Measurements from ENCODE around the gene BNIP5.

The BNIP5 gene

DNA sequence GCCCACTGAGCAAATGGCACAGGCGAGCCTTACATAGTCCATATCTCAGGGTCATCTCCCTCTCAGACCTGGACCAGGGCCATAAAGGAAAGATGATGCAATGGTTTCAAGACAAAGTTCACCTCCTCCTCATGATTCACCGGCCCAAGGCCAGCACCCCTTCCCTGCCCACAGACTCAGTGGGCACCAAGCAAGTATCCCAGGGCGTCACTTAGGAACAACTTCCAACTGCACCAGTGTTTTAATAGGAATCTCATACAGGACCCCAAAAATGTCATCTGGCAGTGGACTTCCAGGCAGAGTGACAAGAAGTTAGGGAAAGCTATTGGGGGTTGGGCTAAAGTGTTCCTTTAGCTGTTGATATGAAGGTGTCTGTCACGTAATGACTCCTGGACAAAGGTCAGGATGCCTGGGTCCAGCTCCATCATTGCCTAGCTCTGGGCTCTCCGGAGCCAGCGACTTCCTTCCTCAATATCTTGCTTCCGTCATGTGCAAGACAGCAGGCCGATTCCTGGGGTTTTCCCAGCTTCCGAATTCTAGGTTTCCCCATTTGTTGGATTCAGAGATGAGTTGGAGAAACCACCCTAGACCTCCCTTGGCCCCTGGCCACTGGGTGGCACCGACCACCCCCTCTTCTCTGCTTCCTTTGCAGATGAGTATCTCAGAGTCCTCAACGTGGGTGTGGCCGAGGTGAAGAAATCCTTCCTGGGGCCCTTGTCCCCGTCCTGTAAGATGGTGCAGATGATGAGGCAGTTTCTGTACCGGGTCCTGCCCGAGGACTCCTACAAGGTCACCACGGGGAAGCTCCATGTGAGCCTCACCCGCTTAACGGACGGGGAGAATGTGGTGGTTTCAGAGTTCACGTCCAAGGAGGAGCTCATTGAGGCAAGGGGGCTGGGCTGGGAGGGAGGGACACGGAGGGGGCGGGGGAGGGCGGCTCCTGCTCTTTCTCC is 45.7 kb downstream of the BNIP5 start:
- no peak for DNase-seq

DNA sequence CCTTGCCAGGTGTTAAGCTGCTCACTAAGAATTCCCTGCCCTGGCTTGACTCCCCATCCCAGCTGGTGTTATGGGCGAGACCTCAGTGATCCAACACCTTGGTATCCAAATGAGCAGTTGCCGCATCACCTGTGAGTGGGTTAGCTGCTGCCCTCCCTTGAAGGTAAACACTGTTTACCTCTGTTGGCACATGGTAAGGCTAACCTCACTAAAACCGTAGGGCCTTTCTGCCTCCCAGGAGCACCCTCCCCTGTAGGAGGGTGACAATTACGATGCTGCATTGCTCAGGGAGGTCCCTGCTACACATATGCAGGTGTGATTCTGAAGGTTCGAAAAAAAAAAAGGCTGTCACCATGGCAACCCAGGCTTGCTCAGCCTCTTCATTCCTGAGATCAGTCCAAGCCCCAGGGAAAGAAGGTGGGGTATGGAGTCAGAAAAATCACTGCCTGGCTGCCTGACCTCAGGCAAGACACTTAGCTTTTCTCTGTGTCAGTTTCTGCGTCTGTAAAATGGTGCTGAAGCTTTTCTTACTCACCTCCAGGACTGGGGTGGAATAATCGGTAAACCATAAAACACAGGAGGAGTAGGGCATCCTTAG is 47.3 kb downstream of the BNIP5 start:
- DNase-seq = no peak

DNA sequence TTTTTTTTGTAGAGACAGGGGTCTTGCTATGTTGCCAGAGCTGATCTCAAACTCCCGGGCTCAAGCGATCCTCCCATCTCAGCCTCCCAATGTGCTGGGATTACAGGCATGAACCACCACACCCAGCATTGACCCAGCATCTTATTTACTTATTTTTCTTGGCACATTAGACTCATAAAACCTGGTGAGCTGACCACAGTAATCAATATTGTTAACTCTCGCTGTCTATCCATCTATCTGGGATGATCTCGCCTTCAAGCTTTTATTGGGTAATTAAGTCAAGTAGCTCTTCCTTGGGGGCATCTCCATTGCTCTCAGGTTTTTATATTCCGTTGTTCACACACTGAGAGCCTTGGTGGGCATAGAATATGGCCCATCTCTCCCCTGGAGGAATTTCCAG is 49.8 kb downstream of the BNIP5 start:
- DNase-seq = no peak

DNA sequence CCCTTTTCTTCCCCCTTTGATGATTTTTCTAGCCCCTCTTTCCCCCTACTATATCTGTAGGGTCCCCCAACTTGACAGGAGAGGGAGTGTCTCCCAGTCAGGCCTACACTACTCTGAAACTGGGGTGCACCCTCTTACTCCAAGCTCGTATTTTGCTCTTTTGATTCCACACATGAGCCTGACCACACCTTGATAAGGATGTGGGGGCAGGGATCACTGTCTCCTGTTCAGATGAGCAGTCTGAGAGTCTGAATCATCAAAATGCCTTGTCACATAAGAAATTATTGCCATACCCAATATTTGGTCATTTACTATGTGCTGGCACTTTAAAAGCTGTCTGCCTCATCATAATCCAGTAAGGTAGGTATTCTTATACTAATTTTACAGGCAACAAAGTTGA is 50.9 kb downstream of the BNIP5 start:
- no peak for DNase-seq

DNA sequence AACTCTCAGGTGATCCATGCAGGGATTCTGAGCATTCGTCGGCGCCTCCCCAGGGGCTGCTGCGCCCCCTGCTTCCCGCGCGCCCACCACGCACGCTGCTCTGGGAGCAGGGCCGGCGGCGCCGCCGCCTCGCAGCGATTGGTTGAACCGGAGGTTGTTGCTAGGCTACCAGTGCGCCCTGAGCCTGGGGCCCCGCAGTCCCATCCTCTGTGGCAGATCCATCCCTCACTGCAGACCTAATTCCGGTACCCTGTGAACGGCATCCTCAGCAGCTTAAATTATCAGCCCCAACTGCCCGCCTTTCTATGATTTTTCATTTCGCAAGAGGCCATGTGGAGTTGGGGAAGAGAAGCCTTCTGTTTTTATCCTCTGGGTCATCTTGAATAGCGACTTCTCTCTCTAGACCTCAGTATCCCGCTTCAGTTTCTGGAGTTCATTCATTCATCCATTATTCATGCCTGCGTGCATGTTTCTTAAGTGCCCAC is 51.5 kb downstream of the BNIP5 start:
- no peak for DNase-seq

DNA sequence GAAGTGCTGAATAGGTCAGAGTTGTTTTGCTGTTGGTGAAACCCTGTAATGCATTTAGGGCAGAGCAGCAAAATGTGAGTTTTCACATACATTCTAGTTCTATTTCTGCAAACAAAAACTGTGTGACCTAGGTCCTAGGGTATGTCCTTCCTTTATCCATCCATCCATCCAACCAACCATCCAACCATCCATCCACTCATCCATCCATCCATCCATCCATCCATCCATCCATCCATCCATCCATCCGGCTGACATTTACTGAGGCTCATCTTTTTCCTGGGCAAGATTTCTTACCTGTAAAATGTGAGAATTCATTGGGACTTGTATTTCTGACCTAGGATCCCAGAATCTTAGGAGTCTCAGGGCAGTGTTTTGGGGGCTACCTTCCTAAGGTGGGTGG is 52.3 kb downstream of the BNIP5 start:
- DNase-seq = no peak

DNA sequence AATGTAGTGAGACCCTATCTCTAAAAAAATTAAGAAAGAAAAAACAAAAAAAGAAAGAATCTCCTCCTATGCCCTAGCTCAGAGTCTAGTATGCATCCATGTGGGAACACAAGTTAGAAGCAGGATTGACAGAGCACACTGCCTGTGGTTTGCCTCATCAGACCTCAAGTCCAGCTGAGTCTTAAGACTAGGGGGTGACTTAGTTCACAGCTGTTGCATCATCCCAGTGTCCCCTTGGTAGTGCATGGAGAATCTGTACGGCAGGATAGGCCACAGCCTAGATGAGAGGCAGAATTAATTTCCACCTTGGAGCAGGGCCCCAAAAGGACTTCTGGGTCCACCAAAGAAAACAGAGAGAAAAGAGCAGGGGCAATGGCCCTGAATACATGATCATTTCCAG is 53.1 kb downstream of the BNIP5 start:
- no peak for DNase-seq

DNA sequence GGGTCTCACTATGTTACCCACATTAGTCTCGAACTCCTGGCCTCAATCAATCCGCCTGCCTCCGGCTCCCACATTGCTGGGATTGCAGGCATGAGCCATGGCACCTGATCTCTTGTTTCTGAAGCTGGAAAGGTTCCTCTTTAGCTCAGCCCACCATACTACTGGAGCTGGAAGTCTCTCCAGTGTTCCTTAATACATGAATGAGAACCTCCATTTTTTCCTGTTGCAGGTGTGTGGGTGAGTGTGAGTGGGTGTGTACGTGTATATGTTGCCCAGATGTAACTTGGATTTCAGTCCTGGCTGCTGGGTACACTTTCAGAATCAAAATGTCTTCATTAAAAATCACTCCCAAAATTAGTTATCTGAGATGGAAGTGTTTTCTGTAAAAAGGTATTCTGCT is 55.7 kb downstream of the BNIP5 start:
- no peak for DNase-seq

DNA sequence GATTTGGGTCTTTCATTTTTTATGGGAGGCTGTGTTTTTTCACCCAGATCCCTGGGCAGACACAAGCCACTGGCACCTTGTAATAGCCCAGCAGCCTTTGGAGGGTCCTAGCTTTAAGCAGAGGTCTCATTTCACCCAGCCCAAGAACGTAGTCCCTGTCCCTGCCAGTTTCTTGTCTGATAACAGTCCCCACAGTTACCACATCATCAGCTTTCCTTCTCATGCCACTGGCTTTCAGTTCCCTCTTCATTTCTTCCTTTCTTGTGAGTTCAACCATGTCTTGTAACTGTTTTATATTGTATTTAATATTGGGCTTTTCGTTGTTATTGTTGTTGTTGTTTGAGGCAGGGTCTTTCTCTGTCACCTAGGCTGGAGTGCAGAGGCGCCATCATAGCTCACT is 56.2 kb downstream of the BNIP5 start:
- DNase-seq = no peak

DNA sequence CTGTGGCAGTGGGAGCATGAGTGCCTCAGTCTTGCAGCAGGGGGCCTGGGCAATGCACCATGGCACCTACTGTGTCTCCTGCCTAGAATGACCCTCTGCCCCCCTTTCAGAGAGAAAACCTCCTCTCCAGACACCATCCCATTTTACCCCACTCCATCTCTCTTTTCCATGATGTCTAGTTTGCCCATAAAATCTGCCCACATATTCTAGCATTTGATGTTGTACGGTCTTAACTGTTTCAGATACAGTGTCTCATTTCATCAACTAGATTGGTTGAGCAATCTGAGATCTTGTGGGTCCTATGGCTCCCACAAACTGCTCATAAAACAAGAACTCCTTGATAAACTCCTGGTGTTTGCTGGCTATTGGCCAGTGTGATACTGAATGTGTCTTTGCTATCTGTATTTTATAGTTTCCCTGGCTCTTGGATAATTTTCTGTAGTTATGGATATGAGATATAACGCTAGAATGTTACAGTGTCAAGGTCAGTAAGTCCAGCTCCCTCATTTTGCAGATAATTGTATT is 58.7 kb downstream of the BNIP5 start:
- no peak for DNase-seq

DNA sequence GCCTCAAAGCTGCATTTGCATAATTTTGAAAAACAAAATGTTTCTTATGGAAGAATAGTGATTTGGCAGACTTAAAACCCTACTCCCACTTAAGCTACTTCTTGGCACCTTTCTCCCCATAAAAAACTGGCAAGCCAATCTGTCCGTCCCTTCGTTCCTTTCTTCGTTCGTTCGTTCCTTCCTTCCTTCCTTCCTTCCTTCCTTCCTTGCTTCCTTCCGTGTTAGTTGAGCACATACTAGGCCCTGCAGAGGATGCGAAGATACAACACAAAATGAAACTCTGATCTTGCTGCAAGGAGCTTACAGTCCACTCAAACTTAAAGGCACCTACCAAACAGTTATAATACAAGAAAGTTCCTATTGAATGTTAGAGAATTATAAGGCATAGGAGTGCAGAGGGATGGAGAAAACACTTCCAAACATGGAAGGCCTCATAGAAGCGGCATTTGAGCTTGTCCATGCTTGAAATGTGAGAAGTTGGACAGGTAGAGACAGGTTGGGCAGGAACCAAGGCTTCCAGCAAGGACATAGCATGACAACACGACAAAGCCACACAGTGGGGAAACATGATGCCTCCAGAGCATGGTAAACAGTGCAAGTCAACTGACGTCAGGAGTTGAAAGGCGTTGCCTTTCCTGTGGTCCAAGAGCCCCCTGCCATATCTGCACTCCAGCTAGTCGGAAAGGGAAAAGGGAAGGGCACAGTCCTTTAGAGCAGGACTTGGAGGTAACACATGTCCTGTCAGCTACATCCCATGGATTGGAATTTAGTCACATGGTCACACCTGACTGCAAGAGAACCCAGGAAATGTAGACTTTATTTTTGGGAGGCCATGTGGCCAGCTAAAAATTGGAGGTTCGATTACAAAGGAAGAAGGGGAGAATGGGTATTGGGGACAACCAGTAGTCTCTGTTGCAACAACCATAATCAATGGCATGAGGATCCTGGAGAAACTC is 59.8 kb downstream of the BNIP5 start:
- no peak for DNase-seq

DNA sequence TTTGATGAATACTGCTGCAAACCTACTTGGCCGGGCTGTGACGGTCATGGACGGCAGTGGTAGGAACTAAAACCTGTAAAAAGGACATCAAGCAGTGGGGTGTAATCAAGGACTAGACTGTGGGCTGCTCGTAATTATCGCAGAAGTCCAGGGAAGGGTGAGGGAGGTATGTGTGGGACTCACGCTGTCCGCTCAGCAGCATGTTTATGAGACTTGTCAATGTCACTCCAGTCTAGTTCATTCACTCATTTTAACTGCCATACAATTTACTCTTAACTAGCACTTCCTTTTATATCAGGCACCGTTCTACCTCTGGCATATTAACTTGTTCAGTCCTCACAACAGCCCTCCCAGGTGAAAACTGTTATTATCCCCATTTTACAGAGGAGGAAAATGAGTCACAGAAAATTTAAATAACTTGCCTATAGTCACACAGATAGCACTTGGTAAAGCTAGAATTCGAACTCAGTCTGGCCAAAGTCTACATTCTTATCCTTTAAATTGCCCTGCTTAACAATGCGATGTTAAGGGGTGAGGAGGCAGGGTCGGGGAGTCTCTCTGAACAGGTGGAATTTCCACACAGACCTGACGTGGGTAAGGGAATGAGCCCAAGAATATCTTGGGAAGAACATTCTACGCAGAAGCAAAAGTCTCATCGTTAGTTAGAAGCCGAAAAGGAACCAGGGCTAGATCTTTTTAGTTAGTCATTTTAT is 62.7 kb downstream of the BNIP5 start:
- DNase-seq = no peak

DNA sequence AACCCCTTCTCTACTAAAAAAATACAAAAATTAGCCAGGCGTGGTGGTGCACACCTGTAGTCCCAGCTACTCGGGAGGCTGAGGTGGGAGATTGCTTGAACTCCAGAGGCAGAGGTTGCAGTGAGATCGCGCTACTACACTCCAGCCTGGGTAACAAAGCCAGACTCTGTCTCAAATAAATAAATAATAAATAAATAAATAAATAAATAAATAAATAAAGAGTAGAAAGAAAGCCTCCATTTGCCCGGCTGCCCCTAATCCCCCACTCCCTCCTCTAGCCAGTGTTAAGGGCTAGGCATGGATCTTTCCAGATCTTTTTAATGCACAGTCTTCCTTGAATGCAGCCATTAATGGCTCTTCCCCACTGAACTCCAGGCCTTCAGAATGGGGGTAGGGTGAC is 63.6 kb downstream of the BNIP5 start:
- no peak for DNase-seq

DNA sequence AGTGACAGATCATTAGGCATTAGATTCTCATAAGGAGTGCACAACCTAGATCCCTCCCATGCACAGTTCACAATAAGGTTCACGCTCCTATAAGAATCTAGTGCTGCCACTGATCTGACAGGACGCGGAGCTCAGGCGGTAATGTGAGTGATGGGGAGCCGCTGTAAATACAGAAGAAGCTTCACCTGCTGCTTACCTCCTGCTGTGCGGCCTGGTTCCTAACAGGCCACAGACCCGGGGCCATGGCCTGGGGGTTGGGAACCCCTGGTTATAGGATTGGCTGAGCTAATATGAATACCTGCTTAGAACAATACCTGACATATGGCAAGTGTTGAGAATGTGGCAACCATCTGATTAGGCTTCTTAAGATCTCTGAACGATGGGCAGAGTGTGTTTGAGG is 64.5 kb downstream of the BNIP5 start:
- DNase-seq = no peak

DNA sequence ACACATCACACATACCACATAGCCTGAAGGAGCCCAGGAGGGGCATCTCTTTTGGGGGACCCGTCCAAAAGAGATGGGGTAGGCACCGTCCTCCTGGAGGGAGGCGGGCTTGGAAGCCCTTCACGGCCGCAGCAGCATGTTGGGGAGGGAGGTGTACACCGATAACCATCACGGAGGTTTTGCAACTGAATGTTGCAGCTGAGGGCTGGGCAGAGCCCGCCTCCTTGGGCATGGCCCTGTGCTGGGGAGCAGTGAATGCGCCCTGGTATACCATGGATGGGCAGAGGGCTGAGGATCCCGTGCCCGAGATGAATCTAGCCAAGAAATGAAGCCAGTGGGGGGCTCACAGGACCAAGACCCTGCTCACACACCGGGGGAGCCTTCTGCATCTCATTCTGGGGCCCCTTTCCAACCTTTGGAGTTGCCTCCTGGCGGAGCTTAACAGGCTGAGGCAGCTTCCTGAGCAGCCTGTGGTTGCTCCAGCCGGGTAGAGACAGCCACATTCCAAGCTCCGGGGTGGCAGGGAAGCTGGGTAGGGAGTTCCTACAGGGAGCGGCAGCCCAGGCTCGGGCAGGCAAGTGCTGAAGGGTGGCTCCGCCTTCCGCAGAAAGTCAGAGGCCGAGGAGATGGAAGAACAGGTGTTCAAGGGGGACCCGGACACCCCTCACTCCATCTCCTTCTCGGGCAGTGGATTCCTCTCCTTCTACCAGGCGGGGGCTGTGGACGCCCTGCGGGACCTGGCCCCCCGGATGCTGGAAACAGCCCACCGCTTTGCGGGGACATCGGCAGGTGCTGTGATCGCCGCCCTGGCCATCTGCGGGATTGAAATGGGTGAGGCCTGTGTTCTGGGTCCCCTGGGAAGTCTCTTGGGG is 66.6 kb downstream of the BNIP5 start, which contains the start of gene PNPLA1:
Gene PNPLA1, plus strand, starts transcription at position 227 of the 872 bp plus-strand sequence. Its CDS starts 400 bp downstream, at position 627.
- no peak for DNase-seq

DNA sequence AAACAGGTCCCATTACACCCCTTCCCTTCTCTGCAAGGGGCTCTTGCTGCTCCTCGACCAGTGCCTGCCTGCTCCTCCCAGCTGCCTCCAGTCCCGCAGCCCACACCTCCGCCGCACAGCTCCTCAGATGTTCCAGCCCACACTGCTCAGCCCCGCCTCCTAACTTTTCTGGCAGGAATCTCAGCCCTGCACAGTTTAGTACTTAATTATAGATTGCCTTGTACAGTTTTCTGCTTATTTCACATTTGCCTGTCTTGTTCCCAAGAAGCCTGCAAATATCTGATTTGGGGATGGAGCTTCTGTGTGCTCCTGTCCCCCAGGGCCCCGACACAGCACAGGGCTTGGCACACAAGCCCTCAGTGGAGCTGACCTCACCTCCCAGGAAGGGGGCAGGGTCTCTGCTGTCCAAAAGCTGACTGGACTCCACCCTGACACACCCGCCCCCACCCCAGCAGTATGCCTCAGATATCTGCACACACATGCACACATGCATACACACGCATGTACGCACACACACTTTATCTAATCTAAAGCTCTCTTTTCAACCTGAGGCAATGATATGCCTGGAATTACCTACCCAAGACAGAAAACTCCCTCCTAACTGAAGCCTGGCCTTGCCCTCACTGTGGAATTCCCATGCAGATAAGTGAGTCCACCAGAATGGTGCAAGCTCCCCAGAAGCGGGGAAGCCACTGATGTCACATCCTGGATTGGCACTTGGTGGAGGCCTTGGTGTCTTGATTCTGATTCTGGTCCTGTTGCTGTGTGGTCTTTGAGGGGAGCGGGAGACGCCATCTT is 68.0 kb downstream of the BNIP5 start:
- no peak for DNase-seq

DNA sequence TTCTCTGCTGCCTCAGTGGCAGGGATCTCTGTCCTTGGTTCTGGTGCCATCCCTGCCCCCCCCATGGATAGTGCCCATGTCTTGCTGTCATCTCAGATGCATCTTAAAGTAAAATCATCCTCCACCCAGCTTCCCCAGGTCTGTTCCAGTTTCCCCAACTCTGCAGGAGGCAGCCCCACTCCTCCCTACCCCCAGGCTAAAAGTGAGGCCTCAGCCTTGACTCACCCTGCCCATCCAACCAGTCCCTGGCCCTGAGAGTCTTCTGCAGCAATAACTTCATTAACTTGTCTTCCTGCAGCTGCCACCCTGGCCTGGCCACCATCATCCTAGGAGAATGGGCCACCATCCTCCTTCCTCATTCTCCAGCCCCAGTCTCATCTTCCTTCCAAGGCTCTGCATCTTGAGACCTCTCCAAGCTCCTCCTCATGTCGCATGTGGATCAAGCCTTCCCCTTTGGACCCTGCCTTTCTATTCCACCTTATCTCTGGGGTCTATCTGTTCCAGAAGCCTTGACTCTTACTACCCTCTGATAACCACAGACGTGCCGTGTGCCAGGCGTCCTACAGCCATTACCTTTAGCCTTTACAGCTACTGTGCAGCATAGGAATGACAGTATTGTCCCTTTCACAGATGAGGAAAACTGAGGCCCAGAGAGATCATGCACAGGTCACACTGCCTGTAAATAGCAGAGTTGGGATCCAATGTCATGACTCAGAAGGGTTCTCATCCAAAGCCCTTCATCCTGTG is 68.8 kb downstream of the BNIP5 start:
- no peak for DNase-seq

DNA sequence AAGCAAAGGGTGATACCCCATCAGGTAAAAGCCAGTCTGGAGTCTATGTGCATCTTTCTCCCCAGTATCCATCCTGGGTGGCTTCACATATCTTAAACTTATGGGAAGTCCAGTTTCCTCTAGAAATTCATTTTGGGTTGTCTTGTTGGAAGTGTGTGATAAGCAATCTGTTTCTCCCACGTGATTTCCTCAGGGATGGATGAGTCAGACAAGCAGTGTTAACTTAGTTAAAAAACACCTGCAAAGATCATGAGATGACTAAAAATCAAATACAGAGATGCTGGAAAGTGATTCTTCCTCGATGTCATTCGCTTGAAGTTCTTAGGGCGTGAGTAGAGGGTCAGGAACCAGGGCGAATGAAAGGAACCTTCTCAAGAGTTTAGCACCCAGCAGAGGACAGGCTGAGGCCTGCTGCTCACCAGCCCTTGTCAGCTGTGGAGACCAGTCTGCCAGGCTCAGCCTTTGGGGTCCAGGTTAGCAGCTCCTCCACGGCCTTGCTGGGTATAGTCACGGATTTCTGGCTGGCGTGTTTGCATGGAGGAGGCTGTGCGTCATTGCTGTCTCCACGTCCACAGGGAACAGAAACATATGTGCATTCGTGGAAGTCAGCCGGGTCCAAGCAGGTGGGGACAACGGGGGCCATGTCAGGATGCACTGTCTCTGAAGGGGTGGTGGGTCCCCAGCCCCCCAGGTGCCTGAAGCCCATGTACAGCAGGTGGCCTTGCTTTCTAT is 69.6 kb downstream of the BNIP5 start:
- no peak for DNase-seq

Measured in Kasumi-1 (cell line).